ENCODE measurements around the gene LAIR2. TPM values are rescaled to one million over a fixed set of nuclear protein-coding genes. Genes with fewer than 3 reads are reported as not detected.

Gene LAIR2
- polyA plus RNA-seq, 2 of the 4 experiments (the other 2 are of a cell fraction), result not detected

GRCh38 chr19:54541712-54542111 lies 39.1 kb downstream of the LAIR2 start:
- ChIA-PET POLR2A (no interaction called here), CTCF (no interaction called here)
- Histone ChIP-seq H3K27ac (no peak overlapping the region), H3K4me2 (no peak overlapping the region), H3K4me1 (no peaks in the 10 kb centered on the region), H3K4me3 (no peak overlapping the region), H3K9me3 (no peaks in the 10 kb centered on the region)
- WGBS (ENCODE audit: missing lambda C conversion rate), result 0% methylated on average over 2 of the region's 2 CpGs
- ATAC-seq (no peak), FAIRE-seq (no peak), DNase-seq (ENCODE audit: low read depth in 1 of 2, low spot score in 1 of 2) (no peak)
- TF ChIP-seq NPAS2 (CRISPR knock-in tag; IDR thresholded peaks at IDR 0.05; ENCODE audit: borderline replicate concordance), result no peak
- no peak for TF ChIP-seq EHMT2 (IDR thresholded peaks at IDR 0.05; ENCODE audit: low read depth)
- TF ChIP-seq POLR2AphosphoS2 (conservative IDR thresholded peaks at IDR 0.05; ENCODE audit: low read length), result no peak
- TF ChIP-seq TFCP2L1 (CRISPR knock-in tag; IDR thresholded peaks at IDR 0.05), result no peak

DNA sequence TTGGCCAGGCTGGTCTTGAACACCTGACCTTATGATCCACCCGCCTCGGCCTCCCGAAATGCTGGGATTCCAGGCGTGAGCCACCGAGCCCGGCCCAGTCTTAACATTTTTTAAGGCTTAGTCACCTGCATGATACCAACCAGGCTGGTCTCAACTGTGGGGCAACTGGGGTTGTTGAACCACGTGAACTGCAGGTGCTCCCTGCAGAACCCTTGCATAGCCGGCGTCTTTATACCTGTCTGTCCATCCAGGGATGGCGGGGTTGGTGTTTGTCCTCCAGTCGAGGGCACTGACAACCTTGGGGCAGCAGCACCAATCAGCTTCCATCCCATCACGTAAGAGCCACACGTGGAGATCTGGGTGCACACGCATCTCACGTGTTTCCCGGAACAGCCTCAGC lies 46.2 kb downstream of the LAIR2 start:
- CTCF ChIA-PET, result no interaction called here
- peak in 1 of 2 experiments; percentile 26; a peak in 1 of 6 replicates for ATAC-seq
- no peak for FAIRE-seq

More for the DNA sequence above, 46.2 kb downstream of the LAIR2 start:
- Histone ChIP-seq H3K4me2 (no peak overlapping the region), H3K27ac (no peak overlapping the region), H3K4me1 (no peaks in the 10 kb centered on the region), H3K9me3 (peaks cover 5% of the 10 kb centered on the region; the same call in 1 of the 3 replicates), H3K4me3 (no peak overlapping the region)
- DNase-seq (ENCODE audit: low read depth in 1 of 2, low spot score in 1 of 2), result no peak
- WGBS (ENCODE audit: missing lambda C conversion rate), result 28% methylated on average over 12 of the region's 16 CpGs
- POLR2A ChIA-PET, result no interaction called here
- TF ChIP-seq MYC (IDR thresholded peaks at IDR 0.05; ENCODE audit: borderline replicate concordance, low read length) (no peak), ZFP36 (IDR thresholded peaks at IDR 0.05; ENCODE audit: borderline replicate concordance, partially characterized antibody) (no peak), HOXB5 (CRISPR knock-in tag; IDR thresholded peaks at IDR 0.05) (no peak), JUNB (IDR thresholded peaks at IDR 0.05) (no peak), HEYL (CRISPR knock-in tag; IDR thresholded peaks at IDR 0.05) (no peak), PBX3 (IDR thresholded peaks at IDR 0.05) (no peak), HOXB13 (CRISPR knock-in tag; IDR thresholded peaks at IDR 0.05; ENCODE audit: low read depth) (no peak), GATA3 (IDR thresholded peaks at IDR 0.05; ENCODE audit: borderline replicate concordance) (no peak), PHF8 (IDR thresholded peaks at IDR 0.05; ENCODE audit: borderline replicate concordance, low read depth) (no peak), RCOR1 (IDR thresholded peaks at IDR 0.05; ENCODE audit: low read depth, low read length) (no peak), FOXS1 (CRISPR knock-in tag; IDR thresholded peaks at IDR 0.05) (no peak), BCL3 (IDR thresholded peaks at IDR 0.05) (no peak), EHMT2 (IDR thresholded peaks at IDR 0.05; ENCODE audit: low read depth) (no peak), SREBF2 (IDR thresholded peaks at IDR 0.05) (no peak), RFX5 (IDR thresholded peaks at IDR 0.05) (no peak)
- TF ChIP-seq, protein P1, sequence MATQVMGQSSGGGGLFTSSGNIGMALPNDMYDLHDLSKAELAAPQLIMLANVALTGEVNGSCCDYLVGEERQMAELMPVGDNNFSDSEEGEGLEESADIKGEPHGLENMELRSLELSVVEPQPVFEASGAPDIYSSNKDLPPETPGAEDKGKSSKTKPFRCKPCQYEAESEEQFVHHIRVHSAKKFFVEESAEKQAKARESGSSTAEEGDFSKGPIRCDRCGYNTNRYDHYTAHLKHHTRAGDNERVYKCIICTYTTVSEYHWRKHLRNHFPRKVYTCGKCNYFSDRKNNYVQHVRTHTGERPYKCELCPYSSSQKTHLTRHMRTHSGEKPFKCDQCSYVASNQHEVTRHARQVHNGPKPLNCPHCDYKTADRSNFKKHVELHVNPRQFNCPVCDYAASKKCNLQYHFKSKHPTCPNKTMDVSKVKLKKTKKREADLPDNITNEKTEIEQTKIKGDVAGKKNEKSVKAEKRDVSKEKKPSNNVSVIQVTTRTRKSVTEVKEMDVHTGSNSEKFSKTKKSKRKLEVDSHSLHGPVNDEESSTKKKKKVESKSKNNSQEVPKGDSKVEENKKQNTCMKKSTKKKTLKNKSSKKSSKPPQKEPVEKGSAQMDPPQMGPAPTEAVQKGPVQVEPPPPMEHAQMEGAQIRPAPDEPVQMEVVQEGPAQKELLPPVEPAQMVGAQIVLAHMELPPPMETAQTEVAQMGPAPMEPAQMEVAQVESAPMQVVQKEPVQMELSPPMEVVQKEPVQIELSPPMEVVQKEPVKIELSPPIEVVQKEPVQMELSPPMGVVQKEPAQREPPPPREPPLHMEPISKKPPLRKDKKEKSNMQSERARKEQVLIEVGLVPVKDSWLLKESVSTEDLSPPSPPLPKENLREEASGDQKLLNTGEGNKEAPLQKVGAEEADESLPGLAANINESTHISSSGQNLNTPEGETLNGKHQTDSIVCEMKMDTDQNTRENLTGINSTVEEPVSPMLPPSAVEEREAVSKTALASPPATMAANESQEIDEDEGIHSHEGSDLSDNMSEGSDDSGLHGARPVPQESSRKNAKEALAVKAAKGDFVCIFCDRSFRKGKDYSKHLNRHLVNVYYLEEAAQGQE (IDR thresholded peaks at IDR 0.05), result no peak
- TF ChIP-seq, protein P2, sequence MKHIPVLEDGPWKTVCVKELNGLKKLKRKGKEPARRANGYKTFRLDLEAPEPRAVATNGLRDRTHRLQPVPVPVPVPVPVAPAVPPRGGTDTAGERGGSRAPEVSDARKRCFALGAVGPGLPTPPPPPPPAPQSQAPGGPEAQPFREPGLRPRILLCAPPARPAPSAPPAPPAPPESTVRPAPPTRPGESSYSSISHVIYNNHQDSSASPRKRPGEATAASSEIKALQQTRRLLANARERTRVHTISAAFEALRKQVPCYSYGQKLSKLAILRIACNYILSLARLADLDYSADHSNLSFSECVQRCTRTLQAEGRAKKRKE (CRISPR knock-in tag; IDR thresholded peaks at IDR 0.05; ENCODE audit: low read depth), result no peak
- TF ChIP-seq, protein P3, sequence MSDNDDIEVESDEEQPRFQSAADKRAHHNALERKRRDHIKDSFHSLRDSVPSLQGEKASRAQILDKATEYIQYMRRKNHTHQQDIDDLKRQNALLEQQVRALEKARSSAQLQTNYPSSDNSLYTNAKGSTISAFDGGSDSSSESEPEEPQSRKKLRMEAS (IDR thresholded peaks at IDR 0.05), result no peak
